Activated CD4-positive, alpha-beta memory T cell treated with anti-CD3 and anti-CD28 coated beads for 36 hours (primary cell): Measurements from ENCODE around the gene INS. TPM values are rescaled to one million over a fixed set of nuclear protein-coding genes. Genes with fewer than 3 reads are reported as not detected.

Experiments used
- CTCF ChIA-PET: fragments of 350-600 bp; sonication (Branson Sonifier 250); formaldehyde crosslinking; loops from one replicate; lab custom pipeline; 2021; ENCODE audit warnings: antibody characterized with exemption, inconsistent platforms; lab: Charles Lee
- POLR2A ChIA-PET: fragments of 350-600 bp; sonication (Branson Sonifier 250); formaldehyde crosslinking; loops from one replicate; lab custom pipeline; 2021; ENCODE audit warnings: antibody characterized with exemption; lab: Charles Lee
- DNase-seq: peaks from one replicate; pipeline ENCODE4 v3.0.0-alpha.2; 2020
- H3K27ac Mint-ChIP-seq: one replicate; pipeline ENCODE4 v1.8.0; 2021; ENCODE audit warnings: mixed read lengths
- H3K27me3 Mint-ChIP-seq: one replicate; pipeline ENCODE4 v1.8.0; 2021; ENCODE audit warnings: mixed read lengths
- H3K36me3 Mint-ChIP-seq: one replicate; pipeline ENCODE4 v1.8.0; 2021; ENCODE audit warnings: mixed read lengths
- H3K4me1 Mint-ChIP-seq: one replicate; pipeline ENCODE4 v1.8.0; 2021; ENCODE audit warnings: low read depth, mixed read lengths
- H3K4me3 Mint-ChIP-seq: one replicate; pipeline ENCODE4 v1.8.0; 2021; ENCODE audit warnings: mild to moderate bottlenecking, mixed read lengths
- H3K9me3 Mint-ChIP-seq: one replicate; pipeline ENCODE4 v1.8.0; 2021; ENCODE audit warnings: mixed read lengths
- intact Hi-C: fragments of 100-400 bp; cut with micrococcal nuclease; formaldehyde crosslinking; loops from one replicate; pipeline ENCODE4 v1.15.1; 2023
- total RNA-seq, 2 experiments: library from RNA; stranded (reverse); gene quantifications; one replicate each; pipeline ENCODE4 v1.2.3, GENCODE V29; 2021

INS gene
- total RNA-seq, 2 experiments from 2014 or later, result not detected

DNA sequence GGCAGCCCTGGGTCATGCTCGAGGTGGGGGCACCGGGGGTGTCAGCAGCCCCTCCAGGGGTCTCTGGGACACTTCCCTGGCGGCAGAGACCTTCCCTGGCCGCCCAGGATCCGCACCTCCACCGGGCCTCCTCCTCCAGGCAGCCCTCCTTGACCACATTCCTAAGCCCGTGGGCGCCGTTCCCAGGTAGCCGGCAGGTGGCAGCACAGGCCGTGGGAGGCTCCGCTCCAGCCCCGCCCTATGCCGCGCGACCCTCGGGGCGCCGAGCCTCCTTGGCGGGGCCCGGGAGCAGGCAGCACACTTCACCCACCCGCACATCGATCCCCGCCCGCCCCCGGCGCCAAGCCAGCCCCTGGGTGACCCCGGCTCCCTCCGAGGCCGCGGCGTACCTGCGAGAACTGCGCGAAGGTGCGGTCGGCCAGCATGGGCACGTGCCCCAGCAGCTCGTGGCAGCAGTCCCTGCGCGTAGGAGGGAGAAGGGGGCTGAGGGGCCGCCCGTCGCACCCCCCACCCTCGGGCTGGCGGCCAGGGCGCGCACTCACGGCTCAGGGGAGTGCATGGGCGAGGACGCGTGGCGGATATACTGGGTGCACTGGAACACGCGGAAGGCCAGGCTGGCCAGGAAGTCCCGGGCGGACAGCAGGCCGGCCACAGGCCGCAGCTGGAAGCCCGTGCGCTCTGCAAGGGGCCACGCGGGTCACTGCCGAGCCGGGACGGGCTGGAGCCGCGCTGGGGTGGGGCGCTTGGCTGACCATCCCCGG is 5.3 kb upstream of the INS start:
- peak; percentile 56 for DNase-seq
- H3K4me1 Mint-ChIP-seq, result no peaks in the 10 kb centered on the region
- H3K27ac Mint-ChIP-seq, result no peak overlapping the region
- H3K4me3 Mint-ChIP-seq, result no peak overlapping the region
- ChIA-PET CTCF (interaction anchor here (0.6 to 4.6 kb wide), 5 partner anchors 15 to 330 kb away, joined by 3 to 41 read pairs (median 3); no protein-coding TSS in a partner anchor), POLR2A (no interaction called here)
- no peaks in the 10 kb centered on the region for H3K9me3 Mint-ChIP-seq
- intact Hi-C loops, result loop anchor here (1.0 kb wide), 1 partner anchor 254 kb away; no protein-coding TSS in a partner anchor
- no peaks in the 10 kb centered on the region for H3K36me3 Mint-ChIP-seq
- peaks cover 7% of the 10 kb centered on the region for H3K27me3 Mint-ChIP-seq

GRCh38 chr11:2165571-2165970 is 4.6 kb upstream of the INS start:
- DNase-seq, result no peak
- CTCF ChIA-PET, result interaction anchor here (1.1 to 4.6 kb wide), 3 partner anchors 14 to 256 kb away, joined by 3 to 41 read pairs (median 15); no protein-coding TSS in a partner anchor
- Mint-ChIP-seq H3K27ac (no peak overlapping the region), H3K36me3 (no peaks in the 10 kb centered on the region), H3K9me3 (no peaks in the 10 kb centered on the region), H3K4me3 (no peak overlapping the region), H3K4me1 (no peaks in the 10 kb centered on the region), H3K27me3 (peaks cover 7% of the 10 kb centered on the region)
- POLR2A ChIA-PET, result no interaction called here
- intact Hi-C loops, result no loop called here

DNA sequence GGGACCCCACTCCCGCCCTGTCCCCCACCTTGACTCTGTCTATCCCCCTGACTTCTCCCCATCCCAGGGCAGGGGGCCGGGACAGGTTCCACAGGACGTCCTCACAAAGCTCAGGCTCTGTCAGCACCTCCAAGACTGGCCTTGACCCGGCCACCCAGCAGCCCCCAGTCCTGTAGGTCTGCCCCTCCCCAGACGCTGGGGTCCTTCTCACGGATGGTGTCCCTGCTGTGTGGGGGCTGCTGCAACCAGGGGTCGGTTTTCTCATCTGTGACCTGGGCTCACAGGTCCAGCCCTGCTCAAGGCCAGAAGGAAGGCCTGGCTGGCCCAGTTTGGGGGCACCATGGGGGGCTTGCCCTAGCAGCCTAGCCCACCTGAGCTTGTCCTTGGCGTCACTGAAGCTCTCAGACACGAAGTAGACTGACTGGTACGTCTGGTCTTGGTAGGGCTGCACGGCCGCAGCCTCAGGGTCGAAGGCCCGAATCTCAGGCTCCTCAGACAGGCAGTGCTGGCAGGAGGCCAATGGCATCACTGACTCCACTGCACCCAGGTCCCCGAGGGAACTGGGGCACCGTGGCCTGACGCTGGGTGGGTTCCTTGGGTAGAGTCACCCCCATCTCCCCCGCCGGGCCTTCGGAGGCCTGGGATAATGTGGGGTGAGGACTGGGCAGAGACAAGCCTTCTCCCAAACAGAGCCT is 4.0 kb upstream of the INS start:
- Mint-ChIP-seq H3K27ac (no peak overlapping the region), H3K4me1 (no peaks in the 10 kb centered on the region), H3K4me3 (no peak overlapping the region), H3K9me3 (no peaks in the 10 kb centered on the region), H3K27me3 (peaks cover 7% of the 10 kb centered on the region), H3K36me3 (no peaks in the 10 kb centered on the region)
- ChIA-PET POLR2A (no interaction called here), CTCF (interaction anchor here (0.6 to 4.6 kb wide), 4 partner anchors 14 to 256 kb away, joined by 3 to 41 read pairs (median 9); no protein-coding TSS in a partner anchor)
- intact Hi-C loops, result no loop called here
- DNase-seq, result no peak

- Mint-ChIP-seq H3K4me1 (no peaks in the 10 kb centered on the region), H3K36me3 (no peaks in the 10 kb centered on the region), H3K27me3 (peaks cover 7% of the 10 kb centered on the region), H3K4me3 (no peak overlapping the region), H3K9me3 (no peaks in the 10 kb centered on the region), H3K27ac (no peak overlapping the region)
- ChIA-PET CTCF (interaction anchor here (0.7 to 4.6 kb wide), 3 partner anchors 128 to 257 kb away, joined by 3 to 41 read pairs (median 7); no protein-coding TSS in a partner anchor), POLR2A (interaction anchor here (0.6 kb wide), 1 partner anchor 255 kb away, joined by 3 read pairs; no protein-coding TSS in a partner anchor)
- intact Hi-C loops, result no loop called here
- DNase-seq, result no peak
These were observed 3.1 kb upstream of the INS start for GRCh38 chr11:2164081-2164480.

DNA sequence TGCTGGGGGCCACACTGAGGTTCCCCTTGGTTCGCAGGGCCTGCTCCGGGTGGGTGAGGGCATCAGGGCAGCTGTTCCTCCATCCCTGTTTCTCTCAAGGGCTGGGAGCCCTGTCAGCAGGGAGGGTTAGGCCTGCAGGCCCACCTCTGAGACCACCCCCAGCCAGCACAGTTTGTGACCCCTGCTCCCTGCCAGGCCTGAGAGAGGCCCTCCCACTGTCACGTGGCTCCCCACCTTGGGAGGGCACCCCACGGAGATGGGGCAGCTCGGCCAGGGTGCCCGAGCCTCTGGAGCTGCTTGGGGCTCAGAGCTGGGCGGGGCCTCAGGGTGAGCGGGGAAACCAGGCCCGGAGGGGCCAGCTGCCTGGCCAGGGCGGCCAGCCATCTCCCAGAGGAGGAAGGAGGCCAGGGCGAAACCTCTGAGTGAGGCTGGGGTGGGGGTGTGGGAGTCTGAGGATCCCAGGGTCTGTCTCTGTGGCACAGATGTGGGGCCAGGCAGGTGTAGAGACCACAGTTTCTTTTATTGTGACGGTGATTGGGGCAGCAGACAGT is 2.5 kb upstream of the INS start:
- Mint-ChIP-seq H3K36me3 (no peaks in the 10 kb centered on the region), H3K27ac (no peak overlapping the region), H3K9me3 (no peaks in the 10 kb centered on the region), H3K4me1 (no peaks in the 10 kb centered on the region), H3K27me3 (peaks cover 7% of the 10 kb centered on the region), H3K4me3 (no peak overlapping the region)
- ChIA-PET CTCF (interaction anchor here (0.6 to 2.2 kb wide), 5 partner anchors 12 to 258 kb away, joined by 3 to 10 read pairs (median 3); no protein-coding TSS in a partner anchor), POLR2A (interaction anchor here (0.6 kb wide), 1 partner anchor 256 kb away, joined by 3 read pairs; no protein-coding TSS in a partner anchor)
- intact Hi-C loops, result no loop called here
- DNase-seq, result no peak

GRCh38 chr11:2159536-2160413 is 1.2 kb downstream of the INS start:
- H3K27me3 Mint-ChIP-seq, result peaks cover 7% of the 10 kb centered on the region
- no peak overlapping the region for H3K4me3 Mint-ChIP-seq
- CTCF ChIA-PET, result interaction anchor here (1.9 to 2.7 kb wide), 2 partner anchors 9 to 158 kb away, joined by 7 to 9 read pairs; no protein-coding TSS in a partner anchor
- no peak overlapping the region for H3K27ac Mint-ChIP-seq
- no peaks in the 10 kb centered on the region for H3K36me3 Mint-ChIP-seq
- POLR2A ChIA-PET, result no interaction called here
- no peaks in the 10 kb centered on the region for H3K9me3 Mint-ChIP-seq
- intact Hi-C loops, result no loop called here
- no peak for DNase-seq
- H3K4me1 Mint-ChIP-seq, result no peaks in the 10 kb centered on the region

GRCh38 chr11:2158966-2159365 is 2.0 kb downstream of the INS start:
- Mint-ChIP-seq H3K4me3 (no peak overlapping the region), H3K9me3 (no peaks in the 10 kb centered on the region), H3K27me3 (peaks cover 5% of the 10 kb centered on the region), H3K4me1 (no peaks in the 10 kb centered on the region), H3K36me3 (no peaks in the 10 kb centered on the region), H3K27ac (no peak overlapping the region)
- no peak for DNase-seq
- ChIA-PET CTCF (interaction anchor here (2.7 kb wide), 1 partner anchor 157 kb away, joined by 9 read pairs; no protein-coding TSS in a partner anchor), POLR2A (no interaction called here)
- intact Hi-C loops, result no loop called here

- Mint-ChIP-seq H3K9me3 (no peaks in the 10 kb centered on the region), H3K27me3 (peaks cover 5% of the 10 kb centered on the region), H3K4me1 (no peaks in the 10 kb centered on the region), H3K36me3 (no peaks in the 10 kb centered on the region), H3K27ac (no peak overlapping the region), H3K4me3 (no peak overlapping the region)
- CTCF ChIA-PET, result interaction anchor here (0.5 to 16.2 kb wide), 5 partner anchors 121 to 879 kb away, joined by 3 to 738 read pairs (median 7); no protein-coding TSS in a partner anchor
- intact Hi-C loops, result no loop called here
- DNase-seq, result no peak
- POLR2A ChIA-PET, result no interaction called here
These were observed 2.7 kb downstream of the INS start for GRCh38 chr11:2158296-2158737.

DNA sequence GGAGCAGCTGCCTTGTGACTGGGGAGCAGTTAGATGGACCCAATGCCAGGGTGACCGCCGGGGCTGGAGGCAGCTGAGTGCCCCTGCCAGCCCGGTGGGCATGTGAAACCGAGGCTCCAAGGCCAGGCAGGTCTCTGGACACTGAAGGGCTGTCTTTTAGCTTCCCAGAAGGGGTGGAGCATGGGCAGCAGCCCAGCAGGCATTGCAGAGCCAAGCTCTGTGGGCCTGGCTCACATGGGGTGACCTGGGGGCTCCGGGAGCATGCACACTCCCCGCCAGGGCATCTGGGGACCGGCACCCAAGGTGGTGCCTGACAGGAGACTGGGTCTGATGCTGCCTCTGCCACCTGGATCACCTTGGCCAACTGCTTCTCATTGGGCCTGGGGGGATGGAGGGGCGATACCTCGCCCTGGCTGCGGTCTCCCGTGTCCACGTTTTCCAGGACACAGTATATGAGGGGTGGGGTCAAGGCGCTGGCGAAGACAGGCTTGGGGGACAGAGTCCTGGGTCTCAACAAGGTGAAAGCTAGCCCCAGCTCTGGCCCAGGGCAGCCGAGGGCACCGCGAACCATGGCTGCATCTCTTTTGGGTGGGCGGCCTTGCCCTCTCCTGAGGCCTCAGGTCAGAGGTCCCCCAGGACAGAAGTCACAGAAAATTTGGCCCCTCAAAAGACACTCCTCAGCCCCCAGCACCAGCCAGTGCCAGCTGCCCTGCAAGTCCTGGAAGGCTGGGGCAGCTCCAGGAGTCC is 3.5 kb downstream of the INS start:
- CTCF ChIA-PET, result interaction anchor here (0.5 to 16.2 kb wide), 7 partner anchors 121 to 880 kb away, joined by 3 to 738 read pairs (median 7); no protein-coding TSS in a partner anchor
- Mint-ChIP-seq H3K4me3 (no peak overlapping the region), H3K27me3 (peaks cover 3% of the 10 kb centered on the region), H3K9me3 (no peaks in the 10 kb centered on the region), H3K4me1 (no peaks in the 10 kb centered on the region), H3K27ac (no peak overlapping the region), H3K36me3 (no peaks in the 10 kb centered on the region)
- intact Hi-C loops, result no loop called here
- POLR2A ChIA-PET, result no interaction called here
- DNase-seq, result no peak

DNA sequence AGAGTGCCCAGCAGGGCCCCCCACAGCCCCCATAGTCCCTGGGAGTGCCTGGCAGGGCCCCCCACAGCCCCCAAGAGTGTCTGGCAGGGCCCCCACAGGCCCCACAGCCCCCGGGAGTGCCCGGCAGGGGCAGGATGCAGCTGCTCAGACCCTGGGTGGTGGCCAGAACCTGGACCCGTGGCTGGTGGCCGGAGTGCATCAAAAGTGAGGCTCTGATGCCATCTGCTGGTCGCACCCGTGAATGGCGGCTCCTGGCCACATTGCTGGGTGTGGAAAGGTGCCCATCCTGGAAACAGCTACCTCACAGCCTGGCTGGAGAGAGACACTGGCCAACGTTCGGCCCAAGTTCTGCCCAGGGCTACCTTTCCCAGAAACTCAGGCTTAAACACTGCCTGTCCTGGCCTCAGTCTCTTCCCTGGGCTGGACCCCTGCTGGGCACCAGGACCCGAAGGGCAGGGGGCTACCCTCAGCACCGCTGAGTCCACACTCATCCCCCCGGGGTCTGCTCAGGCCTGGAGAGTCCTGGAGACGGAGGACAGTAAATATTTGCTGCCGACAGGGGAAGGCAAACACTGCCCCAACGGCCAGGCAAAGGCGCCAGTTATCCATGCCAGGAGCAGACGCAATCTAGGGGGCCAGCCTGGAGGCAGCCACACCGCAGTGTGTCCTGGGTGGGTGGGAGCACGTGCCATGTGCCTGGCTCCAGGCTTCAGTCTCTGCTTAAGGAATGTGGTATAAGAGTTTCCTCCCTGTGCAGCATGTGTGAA is 4.4 kb downstream of the INS start:
- POLR2A ChIA-PET, result no interaction called here
- intact Hi-C loops, result no loop called here
- peaks cover 3% of the 10 kb centered on the region for H3K4me1 Mint-ChIP-seq

More for the DNA sequence above, 4.4 kb downstream of the INS start:
- peaks cover 3% of the 10 kb centered on the region for H3K27me3 Mint-ChIP-seq
- H3K36me3 Mint-ChIP-seq, result no peaks in the 10 kb centered on the region
- no peak overlapping the region for H3K27ac Mint-ChIP-seq
- CTCF ChIA-PET, result interaction anchor here (0.5 to 16.2 kb wide), 11 partner anchors 29 to 1363 kb away, joined by 3 to 738 read pairs (median 5); no protein-coding TSS in a partner anchor
- peak; percentile 70 for DNase-seq
- no peak overlapping the region for H3K4me3 Mint-ChIP-seq
- H3K9me3 Mint-ChIP-seq, result no peaks in the 10 kb centered on the region
